Omental fat pad (tissue), 4 donors: Measurements from ENCODE around the gene ZC3H12A. TPM values are rescaled to one million over a fixed set of nuclear protein-coding genes. Genes with fewer than 3 reads are reported as not detected.

Experiments used
- ATAC-seq: fragments of 150-250 bp; one replicate; pipeline ENCODE4 v1.9.1; 2016; ENCODE audit warnings: mild to moderate bottlenecking, moderate library complexity; ENCODE audit not compliant: low FRiP score
- DNase-seq: peaks from one replicate; pipeline ENCODE4 v3.0.0-alpha.2; 2019; ENCODE audit warnings: low spot score
- CTCF ChIP-seq, 3 donors: fragments of 450-650 bp; IDR thresholded peaks; one replicate each; pipeline ENCODE4 v1.5.1; 2016 to 2017; ENCODE audit warnings: antibody characterized with exemption in 3 of 3, mild to moderate bottlenecking in 3 of 3, moderate library complexity in 2 of 3
- total RNA-seq, 4 donors: library from RNA; depleted of rRNA; stranded (reverse); fragments of >200 nt; gene quantifications; one replicate each; pipeline ENCODE4 v1.1.0, GENCODE V29; 2016

The ZC3H12A gene
- total RNA-seq, 4 donors from 2014 or later: 9.9 to 137 (median 30.4) TPM

- DNase-seq (no peak), ATAC-seq (no peak)
- no peak for TF ChIP-seq CTCF (IDR thresholded peaks at IDR 0.05)
Observed at GRCh38 chr1:37453647-37454046, 20.7 kb upstream of the ZC3H12A start.

GRCh38 chr1:37455516-37455915, 18.9 kb upstream of the ZC3H12A start:
- ATAC-seq (no peak), DNase-seq (no peak)
- no peak for TF ChIP-seq CTCF (IDR thresholded peaks at IDR 0.05)

DNA sequence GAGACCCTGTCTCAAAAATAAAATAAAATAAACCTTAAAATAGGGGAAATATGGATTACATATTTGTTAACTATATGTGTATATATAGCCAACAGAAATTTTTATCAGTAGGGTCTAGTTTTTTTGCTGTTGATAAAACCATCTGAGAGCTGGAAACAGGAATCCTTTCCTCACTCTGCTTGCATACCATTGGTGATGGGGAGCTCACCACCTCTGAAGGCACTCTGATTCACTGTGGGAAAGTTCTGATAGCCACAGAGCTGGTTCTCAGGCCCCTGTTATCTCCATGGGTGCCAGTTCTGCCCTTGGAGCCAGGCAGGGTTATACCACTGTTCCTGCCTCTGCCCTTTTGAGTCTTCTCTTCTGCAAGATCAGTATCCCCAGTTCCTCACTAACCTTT, 17.8 kb upstream of the ZC3H12A start:
- no peak for TF ChIP-seq CTCF (IDR thresholded peaks at IDR 0.05)
- DNase-seq (no peak), ATAC-seq (no peak)

GRCh38 chr1:37458551-37458950, 15.8 kb upstream of the ZC3H12A start:
- TF ChIP-seq CTCF (IDR thresholded peaks at IDR 0.05): no peak
- DNase-seq (no peak), ATAC-seq (no peak)

GRCh38 chr1:37461698-37462436, 12.5 kb upstream of the ZC3H12A start:
- ATAC-seq (no peak), DNase-seq (no peak)
- TF ChIP-seq CTCF (IDR thresholded peaks at IDR 0.05): no peak

- TF ChIP-seq CTCF (IDR thresholded peaks at IDR 0.05): no peak
- ATAC-seq (no peak), DNase-seq (no peak)
Observed at GRCh38 chr1:37464443-37464842, 9.9 kb upstream of the ZC3H12A start.
